ENCODE data around the gene AKR1C1.
"Not testable (repeated sequence)": the region's sequence is repeated elsewhere in the genome, so short reads cannot be mapped to it uniquely, and the experiment has no call there.

AKR1C1 gene

GRCh38 chr10:4984223-4984622, 21.0 kb downstream of the AKR1C1 start:
- DNase-seq (ENCODE audit: low spot score): no peak

- DNase-seq (ENCODE audit: low spot score): peak; percentile 21
Measured at GRCh38 chr10:4984971-4985594, 21.9 kb downstream of the AKR1C1 start.

GRCh38 chr10:4988000-4988641, 24.9 kb downstream of the AKR1C1 start:
- not testable (repeated sequence) for DNase-seq (ENCODE audit: low spot score)

- DNase-seq (ENCODE audit: low spot score): no peak
Measured at GRCh38 chr10:4990217-4990616, 27.0 kb downstream of the AKR1C1 start.

GRCh38 chr10:4991463-4991862, 28.2 kb downstream of the AKR1C1 start:
- DNase-seq (ENCODE audit: low spot score): not testable (repeated sequence)

- DNase-seq (ENCODE audit: low spot score): not testable (repeated sequence)
Measured at GRCh38 chr10:4992564-4992963, 29.3 kb downstream of the AKR1C1 start.

- DNase-seq (ENCODE audit: low spot score): not testable (repeated sequence)
Measured at GRCh38 chr10:4994260-4994659, 31.0 kb downstream of the AKR1C1 start.

- DNase-seq (ENCODE audit: low spot score): no peak
Measured at GRCh38 chr10:4998671-4999070, 35.5 kb downstream of the AKR1C1 start.

- DNase-seq (ENCODE audit: low spot score): no peak
Measured at GRCh38 chr10:5002013-5002727, 39.0 kb downstream of the AKR1C1 start.

- DNase-seq (ENCODE audit: low spot score): not testable (repeated sequence)
Measured at GRCh38 chr10:5003127-5004029, 40.2 kb downstream of the AKR1C1 start, which contains the start of gene AKR1C2. Gene AKR1C2, minus strand, starts transcription at chr10:5003857. Its CDS starts 22 bp downstream, at chr10:5003835.

GRCh38 chr10:5004030-5004385, 40.8 kb downstream of the AKR1C1 start:
- not testable (repeated sequence) for DNase-seq (ENCODE audit: low spot score)

- DNase-seq (ENCODE audit: low spot score): not testable (repeated sequence)
Measured at GRCh38 chr10:5004501-5004900, 41.3 kb downstream of the AKR1C1 start.

GRCh38 chr10:5008857-5009548, 45.8 kb downstream of the AKR1C1 start:
- not testable (repeated sequence) for DNase-seq (ENCODE audit: low spot score)

- not testable (repeated sequence) for DNase-seq (ENCODE audit: low spot score)
Measured at GRCh38 chr10:5010043-5010442, 46.8 kb downstream of the AKR1C1 start.

GRCh38 chr10:5011392-5011791, 48.2 kb downstream of the AKR1C1 start:
- DNase-seq (ENCODE audit: low spot score): not testable (repeated sequence)

- DNase-seq (ENCODE audit: low spot score): no peak
Measured at GRCh38 chr10:5012595-5012994, 49.4 kb downstream of the AKR1C1 start.

- no peak for DNase-seq (ENCODE audit: low spot score)
Measured at GRCh38 chr10:5013385-5013784, 50.2 kb downstream of the AKR1C1 start.

GRCh38 chr10:5014200-5014910, 51.1 kb downstream of the AKR1C1 start:
- not testable (repeated sequence) for DNase-seq (ENCODE audit: low spot score)

- DNase-seq (ENCODE audit: low spot score): no peak
Measured at GRCh38 chr10:5014936-5015335, 51.7 kb downstream of the AKR1C1 start.

GRCh38 chr10:5018134-5018533, 54.9 kb downstream of the AKR1C1 start:
- DNase-seq (ENCODE audit: low spot score): no peak

Data from AG08396 (cell line).